Measurements from ENCODE around the gene HSFX4.
A peak's percentile ranks its signal among the peaks of the same experiment; 100 is the strongest.
"Not testable (repeated sequence)": the region's sequence is repeated elsewhere in the genome, so short reads cannot be mapped to it uniquely, and the experiment has no call there.

The HSFX4 gene

GRCh38 chrX:149938427-149938880 lies 9.1 kb downstream of the HSFX4 start, which contains the start of gene EOLA2:
Gene EOLA2 (minus strand): TSS chrX:149938491. CDS start chrX:149933874, 4,617 bp downstream.
- DNase-seq: peak; percentile 84

DNA sequence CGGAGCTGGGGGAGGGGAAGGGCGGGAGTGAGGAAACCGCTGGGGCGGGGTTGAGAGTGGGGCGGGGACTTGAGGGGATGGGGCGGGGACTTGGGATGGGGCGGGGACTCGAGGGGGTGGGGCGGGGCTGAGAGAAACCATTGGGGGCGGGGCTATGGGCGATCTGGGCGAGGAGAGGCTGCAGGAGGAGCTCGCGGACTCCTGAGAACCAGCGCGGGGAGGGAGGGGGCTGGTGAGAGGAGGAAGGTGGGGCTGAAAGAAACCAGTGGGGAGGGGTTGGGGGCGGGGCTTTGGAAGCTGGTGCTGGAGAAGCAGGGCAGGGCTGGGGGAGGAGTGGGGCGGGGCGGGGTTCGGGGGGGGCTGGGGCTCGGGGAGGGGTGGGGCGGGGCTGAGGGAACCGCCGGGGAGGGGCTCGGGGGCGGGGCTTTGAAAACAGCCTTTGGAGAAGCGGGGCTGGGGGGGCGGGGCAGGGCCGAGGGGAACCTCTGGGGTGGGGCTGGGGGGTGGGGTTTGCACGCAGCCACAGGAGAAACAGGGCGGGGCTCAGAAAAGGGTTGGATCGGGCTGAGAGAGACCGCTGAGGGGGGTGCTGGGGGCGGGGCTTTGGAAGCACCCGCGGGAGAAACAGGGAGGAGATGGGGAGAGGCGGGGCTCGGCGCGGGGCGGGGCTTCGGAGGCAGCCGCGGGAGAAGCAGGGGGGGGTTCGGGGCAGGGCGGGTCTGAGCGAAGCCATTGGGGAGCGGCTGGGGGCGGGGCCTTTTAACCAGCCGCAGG lies 9.7 kb downstream of the HSFX4 start:
- DNase-seq: peak; percentile 74

DNA sequence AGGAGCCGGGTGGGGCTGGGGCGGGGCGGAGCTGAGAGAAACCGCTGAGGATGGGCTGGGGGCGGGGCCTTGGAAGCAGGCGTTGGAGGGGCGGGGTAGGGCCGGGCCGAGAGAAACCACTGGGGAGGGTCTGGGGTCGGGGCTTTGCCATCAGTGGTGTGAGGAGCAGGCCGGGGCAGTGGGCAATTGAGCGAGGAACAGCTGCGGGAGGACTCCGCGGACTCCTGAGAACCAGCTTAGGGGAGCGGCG lies 10.2 kb downstream of the HSFX4 start:
- no peak for DNase-seq

DNA sequence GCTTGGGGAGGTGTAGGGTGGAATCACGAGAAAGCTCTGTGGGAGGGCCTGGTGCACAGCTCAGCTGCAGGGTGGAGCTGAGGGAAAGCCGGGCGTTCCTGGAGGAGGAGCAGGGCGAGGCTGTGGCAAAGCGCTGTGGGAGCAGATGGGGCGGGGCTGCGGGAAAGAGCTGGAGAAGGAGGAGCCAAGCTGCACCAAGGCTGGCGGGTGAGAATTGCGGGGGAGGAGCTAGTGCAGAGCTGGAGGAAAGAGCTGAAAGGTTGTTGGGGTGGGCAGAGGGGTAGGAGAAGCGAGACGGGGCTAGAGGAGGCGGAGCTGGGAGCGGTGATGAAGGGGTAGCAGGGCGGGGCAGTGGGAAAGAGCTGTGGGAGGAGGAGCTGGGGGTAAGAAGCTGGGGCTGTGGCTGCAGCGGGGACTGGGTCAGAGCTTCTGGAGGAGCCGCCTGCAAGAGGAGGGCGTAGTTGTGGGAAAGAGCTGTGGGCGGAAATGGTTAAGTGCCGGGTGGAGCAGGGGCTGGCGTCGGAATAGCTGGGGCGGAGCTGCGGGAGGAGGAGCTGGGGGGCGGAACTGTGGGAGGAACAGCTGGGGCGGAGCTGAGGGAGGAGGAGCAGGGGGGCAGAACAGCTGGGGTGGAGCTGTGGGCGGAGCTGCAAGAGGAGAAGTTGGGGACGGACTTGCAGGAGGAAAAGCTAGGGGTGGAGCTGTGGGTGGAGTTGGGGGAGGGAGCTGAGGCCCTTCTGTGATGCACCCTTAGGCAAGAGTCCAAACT lies 10.7 kb downstream of the HSFX4 start:
- DNase-seq: peak; percentile 78

GRCh38 chrX:149940674-149941024 lies 11.3 kb downstream of the HSFX4 start:
- not testable (repeated sequence) for DNase-seq

GRCh38 chrX:149945087-149945670 lies 15.8 kb downstream of the HSFX4 start:
- DNase-seq: not testable (repeated sequence)

DNA sequence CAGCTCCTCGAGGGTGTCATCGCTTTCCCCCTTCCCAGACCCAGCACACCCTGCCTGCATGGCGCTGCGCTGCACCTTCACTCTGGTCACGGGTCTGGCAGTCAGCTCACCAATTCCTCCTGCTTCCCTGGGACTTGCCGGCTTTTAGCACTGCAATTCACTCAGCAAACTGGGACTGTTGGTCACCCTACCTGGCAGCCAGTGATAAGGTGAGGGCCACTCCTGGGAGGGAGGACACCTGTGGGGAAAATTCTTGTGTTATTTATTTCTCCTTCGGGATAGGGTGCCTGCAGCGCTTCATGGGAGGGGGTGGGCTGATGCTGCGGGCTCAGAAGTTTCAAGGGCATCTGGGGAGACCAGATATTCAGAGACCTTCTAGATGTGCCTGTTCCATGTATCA lies 16.4 kb downstream of the HSFX4 start:
- DNase-seq: not testable (repeated sequence)

- not testable (repeated sequence) for DNase-seq
Measured at GRCh38 chrX:149946932-149947331, 17.6 kb downstream of the HSFX4 start.

DNA sequence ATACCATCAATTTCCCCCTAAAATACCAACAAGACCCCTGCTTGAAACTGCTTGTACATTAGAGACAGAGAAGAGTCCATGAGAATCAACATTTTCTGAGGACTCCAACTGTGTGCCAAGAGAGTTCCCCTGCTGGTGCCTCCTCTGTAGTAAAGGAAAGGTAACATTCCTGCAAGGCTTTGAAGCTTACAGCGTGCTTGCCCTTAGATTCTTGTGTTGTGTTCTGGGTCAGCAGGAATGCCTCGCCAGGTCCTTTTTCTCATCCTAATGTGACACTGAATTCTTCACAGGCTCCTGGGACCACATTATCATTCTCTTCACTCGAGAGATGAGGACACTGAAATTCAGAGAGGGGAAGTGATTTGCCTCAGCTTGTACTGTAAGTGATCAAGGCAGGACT lies 18.6 kb downstream of the HSFX4 start:
- DNase-seq: no peak

DNA sequence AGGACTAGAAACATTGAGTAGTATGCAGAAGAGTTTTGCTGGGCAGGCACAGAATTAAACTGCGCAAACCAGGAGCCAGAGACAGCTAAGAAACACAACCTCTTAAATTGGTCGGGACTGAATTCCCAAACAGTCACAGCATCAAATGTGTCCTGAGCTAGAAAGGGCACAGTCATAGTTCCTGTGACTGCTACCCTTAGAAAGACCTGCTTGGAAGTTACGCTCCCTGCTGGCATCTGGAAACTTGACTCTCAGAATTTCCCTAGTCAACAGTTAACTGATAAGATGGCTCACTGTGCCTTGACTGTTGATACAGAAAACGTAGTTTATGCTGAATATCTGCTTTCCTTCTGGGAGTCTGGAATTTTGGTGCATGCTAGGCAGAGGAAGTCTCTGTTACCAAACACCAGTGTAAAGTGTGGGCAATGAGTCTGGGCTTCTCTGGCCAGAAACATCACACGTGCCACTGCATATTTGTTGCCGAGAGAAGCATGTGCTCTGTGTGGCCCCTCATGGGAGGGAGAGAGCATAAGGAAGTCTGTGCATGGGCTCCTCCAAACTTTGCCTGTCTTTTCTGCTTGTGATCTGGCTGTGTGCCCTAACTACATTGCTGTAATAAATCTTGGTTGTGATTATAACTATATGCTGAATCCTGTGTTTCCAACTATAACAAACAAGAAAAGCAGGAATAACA lies 20.5 kb downstream of the HSFX4 start:
- no peak for DNase-seq

GRCh38 chrX:149950681-149951080 lies 21.3 kb downstream of the HSFX4 start:
- no peak for DNase-seq

DNA sequence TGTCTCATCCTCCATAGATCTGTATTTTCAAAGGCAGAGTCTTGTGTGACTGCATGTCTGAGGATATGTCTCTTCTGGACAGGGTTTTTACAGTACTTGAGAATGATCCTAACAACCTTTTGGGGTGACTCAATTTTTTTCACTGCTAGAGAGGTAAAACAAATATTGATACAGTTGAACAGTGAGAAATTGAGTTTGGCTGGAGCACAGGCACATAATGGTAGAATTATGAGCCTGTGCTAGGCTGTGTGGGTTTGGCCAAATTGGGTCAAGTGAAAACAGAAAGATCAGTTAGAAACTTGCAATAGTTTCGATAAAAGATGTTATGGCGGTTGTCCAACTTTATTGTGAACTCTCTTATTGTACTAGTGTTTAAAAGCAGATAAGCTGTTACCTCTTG lies 32.2 kb downstream of the HSFX4 start:
- no peak for DNase-seq

- no peak for DNase-seq
Measured at GRCh38 chrX:149962010-149962409, 32.6 kb downstream of the HSFX4 start.

DNA sequence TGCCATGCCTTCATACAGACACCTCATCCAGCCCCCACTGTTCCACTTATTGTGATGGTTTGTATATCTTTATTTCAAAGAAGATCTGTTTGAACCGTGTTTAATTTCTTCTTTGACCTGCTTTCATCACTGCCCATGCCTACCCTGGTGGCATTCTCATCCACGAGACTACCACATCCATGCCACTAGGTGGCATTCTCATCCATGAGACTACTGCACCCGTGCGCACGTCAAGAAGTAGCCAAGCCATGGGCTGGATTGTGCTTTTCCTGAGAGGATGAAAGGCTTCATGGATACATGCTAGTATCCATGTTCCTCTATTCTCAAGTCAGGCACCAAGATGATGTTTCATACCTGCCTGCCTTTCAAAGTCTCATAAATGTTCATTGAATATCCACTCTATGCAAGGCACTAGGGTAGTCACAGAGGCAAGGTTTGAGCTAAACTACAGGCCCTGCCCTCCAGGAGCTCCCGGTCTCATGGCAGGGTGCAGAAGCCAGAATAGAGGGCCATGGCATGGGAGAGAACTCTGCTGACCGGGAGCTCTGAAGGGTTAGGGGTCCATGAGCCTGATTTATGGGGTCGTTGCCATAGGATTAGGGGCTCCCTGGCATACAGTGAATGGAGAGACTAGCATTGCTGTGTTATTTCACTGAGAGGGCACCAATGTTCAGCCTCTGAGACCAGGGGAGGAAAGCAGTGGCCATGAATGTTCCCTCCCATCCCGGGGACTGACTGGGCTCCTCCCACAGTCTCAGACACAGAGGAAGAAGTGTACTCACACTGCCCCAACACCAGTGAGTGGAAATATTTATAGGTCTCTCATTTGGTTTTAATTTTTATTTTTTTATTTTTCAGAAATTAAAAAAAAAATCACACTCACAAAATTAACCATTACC lies 33.7 kb downstream of the HSFX4 start:
- DNase-seq: peak; percentile 3

- DNase-seq: no peak
Measured at GRCh38 chrX:149979126-149979644, 49.8 kb downstream of the HSFX4 start.

All from NCI-H2029 treated with DMSO at 0.1 percent for 48 hours (cell line).